ENCODE data around the gene ZNRD2.

Gene ZNRD2

GRCh38 chr11:65596520-65596919, 26.2 kb downstream of the ZNRD2 start:
- H3K9me3 Mint-ChIP-seq: no peaks in the 10 kb centered on the region
- H3K4me3 Mint-ChIP-seq: no peak overlapping the region
- H3K27ac Mint-ChIP-seq: no peak overlapping the region
- H3K4me1 Mint-ChIP-seq: peaks cover 13% of the 10 kb centered on the region
- no peaks in the 10 kb centered on the region for H3K27me3 Mint-ChIP-seq
- no peaks in the 10 kb centered on the region for H3K36me3 Mint-ChIP-seq

GRCh38 chr11:65598258-65598699, 28.0 kb downstream of the ZNRD2 start:
- no peaks in the 10 kb centered on the region for H3K9me3 Mint-ChIP-seq
- H3K4me3 Mint-ChIP-seq: no peak overlapping the region
- no peak overlapping the region for H3K27ac Mint-ChIP-seq
- no peaks in the 10 kb centered on the region for H3K36me3 Mint-ChIP-seq
- H3K27me3 Mint-ChIP-seq: no peaks in the 10 kb centered on the region
- peaks cover 13% of the 10 kb centered on the region for H3K4me1 Mint-ChIP-seq

- H3K27ac Mint-ChIP-seq: no peak overlapping the region
- no peak overlapping the region for H3K4me3 Mint-ChIP-seq
- H3K36me3 Mint-ChIP-seq: no peaks in the 10 kb centered on the region
- peaks cover 13% of the 10 kb centered on the region for H3K4me1 Mint-ChIP-seq
- no peaks in the 10 kb centered on the region for H3K27me3 Mint-ChIP-seq
- H3K9me3 Mint-ChIP-seq: no peaks in the 10 kb centered on the region
Measured at GRCh38 chr11:65599216-65599954, 29.1 kb downstream of the ZNRD2 start.

- no peaks in the 10 kb centered on the region for H3K9me3 Mint-ChIP-seq
- H3K27me3 Mint-ChIP-seq: no peaks in the 10 kb centered on the region
- H3K27ac Mint-ChIP-seq: no peak overlapping the region
Measured at GRCh38 chr11:65599955-65600246, 29.6 kb downstream of the ZNRD2 start.

GRCh38 chr11:65604258-65604657, 34.0 kb downstream of the ZNRD2 start:
- H3K9me3 Mint-ChIP-seq: no peaks in the 10 kb centered on the region
- no peak overlapping the region for H3K4me3 Mint-ChIP-seq
- H3K4me1 Mint-ChIP-seq: peaks cover 10% of the 10 kb centered on the region
- H3K36me3 Mint-ChIP-seq: no peaks in the 10 kb centered on the region
- no peaks in the 10 kb centered on the region for H3K27me3 Mint-ChIP-seq
- H3K27ac Mint-ChIP-seq: no peak overlapping the region

More at GRCh38 chr11:65599955-65600246, 29.6 kb downstream of the ZNRD2 start:
- H3K4me1 Mint-ChIP-seq: peaks cover 11% of the 10 kb centered on the region
- H3K36me3 Mint-ChIP-seq: no peaks in the 10 kb centered on the region
- no peak overlapping the region for H3K4me3 Mint-ChIP-seq

DNA sequence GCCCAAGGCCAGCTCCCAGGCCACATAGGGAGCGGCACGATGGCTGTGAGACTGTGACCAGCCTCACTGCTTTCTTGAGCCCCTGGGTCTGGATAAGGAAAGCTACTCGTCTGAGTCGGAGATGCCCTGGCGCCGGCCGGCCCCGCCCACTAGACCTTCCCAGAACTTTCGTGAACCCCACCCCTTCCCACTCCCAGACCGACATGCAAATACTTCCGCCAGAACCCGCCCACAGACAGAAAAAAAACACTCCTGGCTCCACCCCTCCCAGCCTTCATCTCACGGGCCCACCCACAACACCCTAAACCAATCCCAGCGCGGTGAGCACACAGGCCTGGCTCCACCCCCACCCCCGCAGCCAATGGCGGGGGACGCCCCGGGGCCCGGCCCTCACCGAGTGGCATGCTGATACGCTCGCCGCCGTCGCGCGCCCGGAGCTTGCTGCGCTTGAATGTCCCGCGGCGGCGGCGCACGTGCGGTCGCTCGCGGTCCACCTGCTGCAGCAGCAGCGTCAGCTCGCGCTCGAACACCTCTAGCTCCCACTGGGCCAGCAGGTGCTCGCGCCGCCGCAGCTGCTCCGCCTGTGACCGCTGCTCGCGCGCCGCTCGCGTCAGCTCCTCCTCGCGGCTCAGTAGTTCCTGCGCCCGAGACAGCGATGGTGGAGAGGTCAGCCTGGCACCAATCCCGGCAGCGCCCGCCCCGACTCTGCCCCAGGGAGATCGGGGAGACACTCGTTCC, 36.8 kb downstream of the ZNRD2 start:
- Mint-ChIP-seq H3K4me3 (no peak overlapping the region), H3K36me3 (no peaks in the 10 kb centered on the region), H3K4me1 (peaks cover 32% of the 10 kb centered on the region), H3K27me3 (no peaks in the 10 kb centered on the region), H3K27ac (no peak overlapping the region), H3K9me3 (no peaks in the 10 kb centered on the region)

GRCh38 chr11:65607614-65608426, 37.5 kb downstream of the ZNRD2 start:
- no peak overlapping the region for H3K27ac Mint-ChIP-seq
- no peaks in the 10 kb centered on the region for H3K27me3 Mint-ChIP-seq
- H3K9me3 Mint-ChIP-seq: no peaks in the 10 kb centered on the region
- H3K4me3 Mint-ChIP-seq: no peak overlapping the region
- H3K36me3 Mint-ChIP-seq: peaks cover 2% of the 10 kb centered on the region
- H3K4me1 Mint-ChIP-seq: peaks cover 38% of the 10 kb centered on the region

GRCh38 chr11:65609229-65609628, 39.0 kb downstream of the ZNRD2 start:
- no peaks in the 10 kb centered on the region for H3K9me3 Mint-ChIP-seq
- no peak overlapping the region for H3K4me3 Mint-ChIP-seq
- no peaks in the 10 kb centered on the region for H3K27me3 Mint-ChIP-seq
- H3K36me3 Mint-ChIP-seq: peaks cover 2% of the 10 kb centered on the region
- peaks cover 44% of the 10 kb centered on the region for H3K4me1 Mint-ChIP-seq
- peak overlapping the region; percentile 3 for H3K27ac Mint-ChIP-seq

- no peaks in the 10 kb centered on the region for H3K9me3 Mint-ChIP-seq
- peaks cover 2% of the 10 kb centered on the region for H3K36me3 Mint-ChIP-seq
- H3K4me3 Mint-ChIP-seq: no peak overlapping the region
- H3K4me1 Mint-ChIP-seq: peaks cover 44% of the 10 kb centered on the region
- H3K27ac Mint-ChIP-seq: peak overlapping the region; percentile 89
- no peaks in the 10 kb centered on the region for H3K27me3 Mint-ChIP-seq
Measured at GRCh38 chr11:65609665-65610064, 39.4 kb downstream of the ZNRD2 start.

GRCh38 chr11:65610404-65610803, 40.1 kb downstream of the ZNRD2 start:
- peaks cover 44% of the 10 kb centered on the region for H3K4me1 Mint-ChIP-seq
- peak overlapping the region; percentile 24 for H3K4me3 Mint-ChIP-seq
- peak overlapping the region; percentile 89 for H3K27ac Mint-ChIP-seq
- no peaks in the 10 kb centered on the region for H3K27me3 Mint-ChIP-seq
- H3K36me3 Mint-ChIP-seq: peaks cover 2% of the 10 kb centered on the region
- no peaks in the 10 kb centered on the region for H3K9me3 Mint-ChIP-seq

- H3K27ac Mint-ChIP-seq: no peak overlapping the region
- H3K27me3 Mint-ChIP-seq: no peaks in the 10 kb centered on the region
- H3K4me3 Mint-ChIP-seq: peak overlapping the region; percentile 92
- H3K9me3 Mint-ChIP-seq: no peaks in the 10 kb centered on the region
- peaks cover 44% of the 10 kb centered on the region for H3K4me1 Mint-ChIP-seq
- H3K36me3 Mint-ChIP-seq: peaks cover 2% of the 10 kb centered on the region
Measured at GRCh38 chr11:65611028-65611757, 40.9 kb downstream of the ZNRD2 start.

GRCh38 chr11:65611758-65612603, 41.7 kb downstream of the ZNRD2 start:
- H3K36me3 Mint-ChIP-seq: peaks cover 6% of the 10 kb centered on the region
- H3K9me3 Mint-ChIP-seq: no peaks in the 10 kb centered on the region
- H3K27me3 Mint-ChIP-seq: no peaks in the 10 kb centered on the region
- peaks cover 50% of the 10 kb centered on the region for H3K4me1 Mint-ChIP-seq
- H3K27ac Mint-ChIP-seq: peak overlapping the region; percentile 94
- peak overlapping the region; percentile 92 for H3K4me3 Mint-ChIP-seq

GRCh38 chr11:65612691-65613090, 42.4 kb downstream of the ZNRD2 start:
- peak overlapping the region; percentile 94 for H3K27ac Mint-ChIP-seq
- H3K4me3 Mint-ChIP-seq: peak overlapping the region; percentile 92
- H3K9me3 Mint-ChIP-seq: no peaks in the 10 kb centered on the region
- H3K27me3 Mint-ChIP-seq: no peaks in the 10 kb centered on the region
- H3K4me1 Mint-ChIP-seq: peaks cover 55% of the 10 kb centered on the region
- peaks cover 6% of the 10 kb centered on the region for H3K36me3 Mint-ChIP-seq

DNA sequence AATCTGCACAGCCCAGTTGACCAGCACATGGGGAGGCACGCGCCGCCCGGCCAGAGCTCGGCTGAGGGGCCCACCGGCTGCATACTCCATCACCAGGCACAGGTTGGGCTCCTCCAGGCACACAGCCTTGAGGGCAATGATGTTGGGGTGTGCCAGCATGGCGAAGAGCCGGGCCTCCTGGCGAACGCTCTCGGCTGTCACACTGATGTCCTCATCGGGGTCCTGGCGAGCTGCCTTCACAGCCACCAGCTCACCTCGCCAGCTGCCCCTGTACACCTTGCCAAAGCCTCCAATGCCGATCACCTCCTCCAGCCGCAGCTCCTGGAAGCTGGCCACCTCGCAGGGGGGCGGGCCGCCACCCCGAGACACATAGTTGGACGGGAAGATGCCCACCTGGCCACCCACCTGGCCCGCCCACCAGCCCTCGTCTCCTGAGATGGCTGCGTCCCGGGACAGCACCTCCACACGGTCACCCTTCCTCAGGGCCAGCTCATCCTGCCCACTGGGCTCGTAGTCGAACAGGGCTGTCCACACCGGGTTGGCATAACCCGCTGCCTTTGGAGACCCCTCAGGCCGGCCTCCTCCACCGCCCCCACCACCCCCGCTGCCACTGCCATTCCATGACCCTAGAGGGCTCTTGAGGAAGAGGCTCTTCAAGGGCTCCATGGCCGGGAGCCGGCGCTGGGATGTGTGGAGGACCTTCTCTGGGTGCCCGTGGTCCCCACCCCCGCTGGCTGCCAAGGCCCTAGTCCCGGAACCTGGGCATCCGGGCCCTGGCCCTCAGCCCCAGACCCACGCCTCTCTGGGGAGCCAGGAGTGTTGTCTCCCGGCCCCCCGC, 43.0 kb downstream of the ZNRD2 start:
- Mint-ChIP-seq H3K4me3 (peak overlapping the region; percentile 92), H3K4me1 (peaks cover 57% of the 10 kb centered on the region), H3K9me3 (no peaks in the 10 kb centered on the region), H3K36me3 (peaks cover 6% of the 10 kb centered on the region), H3K27ac (no peak overlapping the region), H3K27me3 (no peaks in the 10 kb centered on the region)
